ENCODE data around the gene FLRT2.

GRCh38 chr14:85604021-85604420, 74.1 kb downstream of the FLRT2 start:
- TF ChIP-seq CTCF (IDR thresholded peaks at IDR 0.05) (no peak), POLR2A (IDR thresholded peaks at IDR 0.05) (no peak)

Data from esophagus squamous epithelium (tissue), 4 donors.